Bronchial epithelial cell (primary cell): Measurements from ENCODE around the gene SCAMP2. TPM values are rescaled to one million over a fixed set of nuclear protein-coding genes. Genes with fewer than 3 reads are reported as not detected.

Experiments used
- DNase-seq: peaks from one replicate; pipeline ENCODE4 v3.0.0-alpha.2; 2010; ENCODE audit warnings: low read depth
- FAIRE-seq: peaks from 2 replicates; lab custom pipeline; 2011; peaks lifted over from hg19 to GRCh38; lab: Jason Lieb, UNC
- H3K27me3 ChIP-seq: 2 replicates; pipeline ENCODE4 v1.5.1; 2011; ENCODE audit warnings: low read length; ENCODE audit not compliant: control insufficient read depth, insufficient read depth
- H3K36me3 ChIP-seq: 2 replicates; pipeline ENCODE4 v1.5.1; 2011; ENCODE audit warnings: low read length; ENCODE audit not compliant: control insufficient read depth, insufficient read depth
- H3K4me3 ChIP-seq: 2 replicates; pipeline ENCODE4 v1.5.1; 2011; ENCODE audit warnings: mild to moderate bottlenecking, low read depth, low read length, control low read depth
- CTCF ChIP-seq: IDR thresholded peaks from 2 replicates; pipeline ENCODE4 v1.5.1; 2011; ENCODE audit warnings: mild to moderate bottlenecking, moderate library complexity, low read length, control low read depth, inconsistent platforms; ENCODE audit not compliant: insufficient read depth, severe bottlenecking
- total RNA-seq: library from RNA; depleted of rRNA; stranded (reverse); fragments of >200 nt; gene quantifications from 2 replicates; pipeline ENCODE4 v1.2.1, GENCODE V29; 2014

SCAMP2 gene
- total RNA-seq, 1 donor from 2014 or later: 20.5 TPM

DNA sequence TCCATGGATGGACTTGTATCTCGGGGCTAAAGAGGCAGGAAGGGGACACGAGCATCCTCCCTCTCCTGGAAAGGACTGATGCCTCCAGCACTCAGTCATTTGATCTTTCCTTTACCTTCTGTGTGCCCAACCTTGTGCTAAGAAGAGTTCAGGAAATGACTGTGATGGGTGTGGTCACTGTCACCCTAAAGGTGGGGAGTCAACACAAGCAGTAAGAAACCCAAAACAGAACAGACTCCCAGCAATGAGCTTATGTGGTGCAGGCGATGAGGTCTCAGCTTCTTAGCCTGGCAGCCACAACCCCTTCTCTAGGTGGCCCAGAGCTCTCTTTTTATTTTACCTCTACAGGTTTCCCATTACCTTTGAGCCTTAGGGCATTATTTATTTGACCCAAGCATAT, 20.5 kb upstream of the SCAMP2 start:
- H3K4me3 ChIP-seq: no peak overlapping the region
- no peaks in the 10 kb centered on the region for H3K27me3 ChIP-seq
- FAIRE-seq (no peak), DNase-seq (no peak)
- TF ChIP-seq CTCF: no peak
- peaks cover 12% of the 10 kb centered on the region for H3K36me3 ChIP-seq

GRCh38 chr15:74892931-74893330, 19.8 kb upstream of the SCAMP2 start:
- DNase-seq (no peak), FAIRE-seq (no peak)
- Histone ChIP-seq H3K27me3 (no peaks in the 10 kb centered on the region), H3K4me3 (no peak overlapping the region), H3K36me3 (peaks cover 12% of the 10 kb centered on the region)
- no peak for TF ChIP-seq CTCF

GRCh38 chr15:74892313-74892712, 19.1 kb upstream of the SCAMP2 start:
- Histone ChIP-seq H3K4me3 (no peak overlapping the region), H3K36me3 (peaks cover 12% of the 10 kb centered on the region), H3K27me3 (no peaks in the 10 kb centered on the region)
- TF ChIP-seq CTCF: peak; percentile 12
- no peak for FAIRE-seq
- DNase-seq: peak; percentile 56

DNA sequence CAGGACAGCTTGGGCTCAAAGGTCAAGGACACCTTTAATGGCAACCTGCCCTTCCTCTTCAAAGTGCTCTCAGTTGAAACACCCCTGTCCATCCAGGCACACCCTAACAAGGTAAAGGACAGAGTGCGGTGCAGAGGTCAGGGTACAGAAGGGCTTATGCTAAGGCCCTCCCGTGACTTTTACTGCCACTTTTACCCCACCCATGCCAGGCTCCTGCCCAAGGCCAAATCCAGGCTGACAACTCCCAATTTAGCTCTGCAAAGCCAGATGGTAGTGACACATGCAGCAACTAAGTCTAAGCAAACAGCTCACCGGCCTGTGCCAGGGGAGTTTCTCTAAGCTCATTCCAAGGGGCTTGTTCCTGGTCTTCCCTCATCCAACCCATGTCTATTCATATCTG, 18.3 kb upstream of the SCAMP2 start:
- no peak for FAIRE-seq
- Histone ChIP-seq H3K27me3 (no peaks in the 10 kb centered on the region), H3K4me3 (no peak overlapping the region), H3K36me3 (peaks cover 11% of the 10 kb centered on the region)
- DNase-seq: no peak
- TF ChIP-seq CTCF: no peak

DNA sequence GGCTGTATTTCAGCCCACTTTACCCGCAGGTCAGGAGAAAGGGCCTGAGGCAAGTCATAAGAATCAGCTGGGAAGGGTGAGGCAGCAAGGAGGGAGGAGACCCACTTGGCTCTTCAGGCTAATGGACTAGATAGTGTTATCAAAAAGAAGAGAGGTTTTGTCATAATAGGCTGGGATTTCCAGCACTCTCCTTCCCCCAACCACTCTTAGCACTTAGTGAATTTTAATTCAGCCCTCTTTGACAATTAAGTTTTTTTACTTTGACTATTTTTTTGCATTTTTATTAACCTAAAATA, 17.4 kb upstream of the SCAMP2 start:
- no peak for TF ChIP-seq CTCF
- Histone ChIP-seq H3K36me3 (peaks cover 11% of the 10 kb centered on the region), H3K4me3 (peak overlapping the region; percentile 75), H3K27me3 (no peaks in the 10 kb centered on the region)
- FAIRE-seq (no peak), DNase-seq (no peak)

DNA sequence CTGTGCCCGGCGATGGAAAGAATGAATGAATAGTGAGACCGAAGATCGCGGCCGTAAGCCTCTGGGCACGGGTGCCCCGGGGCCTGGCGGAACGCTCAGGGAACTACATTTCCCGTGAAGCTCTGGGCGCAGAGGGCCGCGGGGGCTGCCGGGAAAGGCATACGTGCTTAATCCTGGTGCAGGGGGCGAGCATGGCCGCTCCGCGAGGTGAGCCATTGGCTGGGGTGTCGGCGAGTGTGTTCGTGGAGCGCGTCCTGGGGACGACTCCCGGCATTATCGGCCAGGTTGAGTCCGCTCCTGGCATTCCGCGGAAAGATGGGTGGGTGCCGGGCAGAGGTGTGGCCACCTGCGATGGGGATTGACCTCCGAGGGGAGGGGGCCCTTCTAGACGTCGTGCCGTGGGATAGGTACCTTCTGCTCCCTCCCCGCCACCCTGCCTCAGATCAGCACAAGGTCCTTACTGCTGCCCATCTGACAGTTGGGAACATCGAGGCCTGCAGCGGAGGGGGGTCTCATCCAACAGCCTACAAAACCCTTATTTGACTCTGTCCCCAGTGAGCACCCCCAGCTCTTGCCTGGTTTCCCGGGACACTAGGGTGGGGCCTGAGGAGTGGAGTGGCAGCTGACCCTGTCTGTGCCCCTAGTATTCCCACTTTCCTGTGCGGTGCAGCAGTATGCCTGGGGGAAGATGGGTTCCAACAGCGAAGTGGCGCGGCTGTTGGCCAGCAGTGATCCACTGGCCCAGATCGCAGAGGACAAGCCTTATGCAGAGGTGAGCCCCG, 16.9 kb upstream of the SCAMP2 start, which contains the start of gene MPI:
Gene MPI, plus strand, starts transcription at position 160 of the 782 bp plus-strand sequence. Its CDS starts 32 bp downstream, at position 192.
- no peaks in the 10 kb centered on the region for H3K27me3 ChIP-seq

More for the DNA sequence above, 16.9 kb upstream of the SCAMP2 start, which contains the start of gene MPI:
- H3K4me3 ChIP-seq: peak within 1 kb of the TSS; percentile 75
- DNase-seq: peak; percentile 63
- peaks cover 11% of the 10 kb centered on the region for H3K36me3 ChIP-seq
- no peak for FAIRE-seq
- TF ChIP-seq CTCF: no peak
